Measurements from ENCODE around the gene C15orf40. TPM values are rescaled to one million over a fixed set of nuclear protein-coding genes. Genes with fewer than 3 reads are reported as not detected.

The C15orf40 gene
- polyA plus RNA-seq, 4 donors, result 25.2 to 35.7 (median 29.0) TPM

DNA sequence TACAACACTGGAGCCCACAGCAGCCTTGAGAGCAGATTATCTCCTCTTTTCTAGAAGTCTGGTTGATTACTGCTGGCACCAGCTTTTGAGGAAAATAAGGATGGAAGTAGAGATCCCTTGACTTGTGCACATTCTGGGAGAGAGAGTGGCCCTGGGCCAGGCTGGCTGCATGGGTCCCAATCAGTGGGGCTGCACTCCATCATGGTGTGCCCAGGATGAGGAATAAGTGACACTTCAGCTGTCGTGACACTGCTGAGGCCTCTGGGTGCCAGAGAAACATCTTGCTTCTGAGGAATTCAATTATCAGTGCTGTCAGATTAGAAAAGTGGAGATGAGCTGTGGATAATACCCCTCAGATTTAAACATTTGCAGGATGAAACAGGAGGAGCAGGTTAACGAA lies 16.4 kb downstream of the C15orf40 start:
- DNase-seq (ENCODE audit: low read depth in 4 of 4, low spot score in 3 of 4), result no peak

DNA sequence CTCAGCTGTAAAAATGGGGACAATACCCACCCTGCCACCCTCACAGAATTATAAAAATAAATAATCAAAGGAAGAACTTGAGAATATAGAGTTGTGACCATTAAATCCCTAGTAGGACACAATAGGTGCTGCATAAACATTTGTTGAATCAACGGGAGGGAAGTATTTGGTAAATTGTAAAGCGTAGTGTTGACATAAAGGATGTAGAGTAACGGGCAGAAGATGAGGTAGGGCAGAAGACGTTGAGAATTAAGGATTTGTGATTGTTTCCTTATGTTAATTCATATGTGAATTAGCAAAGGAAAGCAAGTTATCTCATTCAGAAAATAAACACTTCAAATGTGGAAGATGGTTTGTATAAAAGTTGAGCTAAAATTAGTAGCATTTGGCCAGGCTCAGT lies 18.3 kb downstream of the C15orf40 start:
- DNase-seq (ENCODE audit: low read depth in 4 of 4, low spot score in 3 of 4), result no peak

GRCh38 chr15:82992436-82992998 lies 18.9 kb downstream of the C15orf40 start:
- DNase-seq (ENCODE audit: low read depth in 4 of 4, low spot score in 3 of 4), result no peak

- no peak for DNase-seq (ENCODE audit: low read depth in 4 of 4, low spot score in 3 of 4)
Measured at GRCh38 chr15:82986442-82986780, 25.0 kb downstream of the C15orf40 start.

- peak; percentile 89 to 96 (median 94) for DNase-seq (ENCODE audit: low read depth in 4 of 4, low spot score in 3 of 4)
Measured at GRCh38 chr15:82985688-82986441, 25.6 kb downstream of the C15orf40 start, which contains the start of gene RAMAC. Gene RAMAC, plus strand, starts transcription at chr15:82986210. Its CDS starts 2,809 bp downstream, at chr15:82989019.

- no peak for DNase-seq (ENCODE audit: low read depth in 4 of 4, low spot score in 3 of 4)
Measured at GRCh38 chr15:82980981-82981380, 30.5 kb downstream of the C15orf40 start.

GRCh38 chr15:82979726-82980125 lies 31.7 kb downstream of the C15orf40 start:
- no peak for DNase-seq (ENCODE audit: low read depth in 4 of 4, low spot score in 3 of 4)

GRCh38 chr15:82978438-82978837 lies 33.0 kb downstream of the C15orf40 start:
- DNase-seq (ENCODE audit: low read depth in 4 of 4, low spot score in 3 of 4), result no peak

GRCh38 chr15:82977076-82977475 lies 34.4 kb downstream of the C15orf40 start:
- no peak for DNase-seq (ENCODE audit: low read depth in 4 of 4, low spot score in 3 of 4)

DNA sequence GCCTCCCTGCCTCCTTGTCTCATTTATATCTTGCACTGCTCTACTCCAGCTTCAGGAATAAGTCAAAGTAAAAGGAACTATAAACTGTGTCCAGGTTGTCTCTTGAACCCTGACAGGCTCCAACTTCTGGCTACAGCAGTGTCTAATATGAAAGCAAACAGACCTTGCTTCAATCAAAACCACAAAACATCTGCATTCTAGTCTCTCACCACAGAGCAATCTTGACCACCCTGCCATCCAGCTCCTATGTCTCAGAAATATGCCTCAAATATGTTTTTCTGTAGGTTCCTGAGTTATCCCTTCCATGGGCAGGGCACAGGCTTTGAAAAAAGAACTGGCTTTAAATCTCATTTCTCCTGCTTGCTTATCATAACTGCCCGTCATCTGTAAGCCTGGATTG lies 38.4 kb downstream of the C15orf40 start:
- DNase-seq (ENCODE audit: low read depth in 4 of 4, low spot score in 3 of 4), result no peak

- DNase-seq (ENCODE audit: low read depth in 4 of 4, low spot score in 3 of 4), result no peak
Measured at GRCh38 chr15:82971218-82971984, 40.0 kb downstream of the C15orf40 start.

GRCh38 chr15:82970696-82971095 lies 40.7 kb downstream of the C15orf40 start:
- DNase-seq (ENCODE audit: low read depth in 4 of 4, low spot score in 3 of 4), result no peak

DNA sequence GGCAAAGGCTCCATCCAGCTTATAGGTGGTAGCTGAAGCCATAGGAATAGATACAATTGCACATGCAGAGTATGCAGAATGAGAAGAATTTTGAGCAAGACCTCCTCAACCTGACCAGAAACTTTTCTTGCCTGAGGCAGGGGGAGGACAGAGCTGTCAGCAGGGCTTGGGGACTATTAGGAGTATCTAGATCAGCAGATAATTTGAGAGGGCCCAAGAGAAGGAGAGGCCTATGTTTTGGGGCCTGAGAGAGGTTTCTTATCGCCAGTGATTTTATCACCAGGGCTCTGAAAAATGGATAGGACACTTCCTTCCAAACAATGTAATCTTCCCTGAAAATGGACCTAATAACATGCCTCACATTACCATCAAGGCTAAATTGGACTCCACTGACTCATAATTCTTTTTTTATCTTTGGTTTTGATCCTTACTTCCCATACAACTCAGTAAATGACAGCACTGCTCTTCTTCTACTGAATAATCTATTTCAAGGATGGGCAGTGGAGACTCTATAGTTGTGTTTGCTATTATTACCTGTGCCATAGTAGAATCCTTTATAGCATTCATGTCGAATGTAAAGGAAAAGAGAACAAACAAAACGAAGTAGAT lies 41.3 kb downstream of the C15orf40 start:
- no peak for DNase-seq (ENCODE audit: low read depth in 4 of 4, low spot score in 3 of 4)

- no peak for DNase-seq (ENCODE audit: low read depth in 4 of 4, low spot score in 3 of 4)
Measured at GRCh38 chr15:82969353-82969752, 42.1 kb downstream of the C15orf40 start.

DNA sequence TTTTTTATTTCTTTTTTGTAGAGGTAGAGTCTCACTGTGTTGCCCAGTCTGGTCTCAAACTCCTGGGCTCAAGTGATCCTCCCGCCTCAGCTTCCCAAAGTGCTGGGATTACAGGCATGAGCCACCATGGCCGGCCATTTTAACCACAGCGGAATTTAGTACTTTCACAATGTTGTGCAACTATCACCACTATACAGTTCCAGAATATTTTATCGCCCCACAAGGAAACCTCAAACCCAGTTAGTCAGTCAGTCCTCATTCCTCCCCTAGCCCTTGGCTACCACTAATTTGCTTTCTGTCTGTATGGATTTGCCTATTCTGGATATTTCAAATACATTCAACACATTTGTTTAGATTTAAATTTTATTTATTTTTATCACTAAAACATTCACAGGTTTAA lies 43.4 kb downstream of the C15orf40 start:
- no peak for DNase-seq (ENCODE audit: low read depth in 4 of 4, low spot score in 3 of 4)

GRCh38 chr15:82966671-82967071 lies 44.8 kb downstream of the C15orf40 start:
- DNase-seq (ENCODE audit: low read depth in 4 of 4, low spot score in 3 of 4), result no peak

GRCh38 chr15:82964890-82965289 lies 46.5 kb downstream of the C15orf40 start:
- no peak for DNase-seq (ENCODE audit: low read depth in 4 of 4, low spot score in 3 of 4)

- DNase-seq (ENCODE audit: low read depth in 4 of 4, low spot score in 3 of 4), result no peak
Measured at GRCh38 chr15:82963471-82964341, 47.7 kb downstream of the C15orf40 start.

GRCh38 chr15:82960766-82961165 lies 50.7 kb downstream of the C15orf40 start:
- DNase-seq (ENCODE audit: low read depth in 4 of 4, low spot score in 3 of 4), result no peak

GRCh38 chr15:82959423-82959822 lies 52.0 kb downstream of the C15orf40 start:
- no peak for DNase-seq (ENCODE audit: low read depth in 4 of 4, low spot score in 3 of 4)
